BLaER1 treated with 17β-estradiol and CSF1 and Interleukin-3, amounts not matched to agents 10 nM and 100 nM (cell line): ENCODE measurements around the gene HDGF.
A peak's percentile ranks its signal among the peaks of the same experiment; 100 is the strongest.

Experiments used
- H3K27ac ChIP-seq, 11 experiments: shearing (Covaris generic); formaldehyde crosslinking; 2 replicates each; pipeline ENCODE4 v1.8.1; 2022
- H3K27me3 ChIP-seq, 11 experiments: shearing (Covaris generic); formaldehyde crosslinking; 2 replicates each; pipeline ENCODE4 v1.8.1; 2022
- H3K36me3 ChIP-seq, 11 experiments: shearing (Covaris generic); formaldehyde crosslinking; 2 replicates each; pipeline ENCODE4 v1.8.1; 2022
- H3K4me1 ChIP-seq, 10 experiments: shearing (Covaris generic); formaldehyde crosslinking; 2 replicates each; pipeline ENCODE4 v1.8.1; 2022
- H3K4me2 ChIP-seq, 11 experiments: shearing (Covaris generic); formaldehyde crosslinking; 2 replicates each; pipeline ENCODE4 v1.8.1; 2022
- H3K4me3 ChIP-seq, 10 experiments: shearing (Covaris generic); formaldehyde crosslinking; 2 replicates each; pipeline ENCODE4 v1.8.1; 2022
- H3K9ac ChIP-seq, 11 experiments: shearing (Covaris generic); formaldehyde crosslinking; 2 replicates each; pipeline ENCODE4 v1.8.1; 2022
- H3K9me3 ChIP-seq, 11 experiments: shearing (Covaris generic); formaldehyde crosslinking; replicated peaks in 1 of 11; 2 replicates each; pipeline ENCODE4 v1.8.1; 2022
- H4K20me1 ChIP-seq, 11 experiments: shearing (Covaris generic); formaldehyde crosslinking; 2 replicates each; pipeline ENCODE4 v1.8.1; 2022
- Cebpa-rat ChIP-seq, 11 experiments: shearing (Covaris generic); IDR thresholded peaks; 2 replicates each; pipeline ENCODE4 v1.8.1; 2022

Gene HDGF

DNA sequence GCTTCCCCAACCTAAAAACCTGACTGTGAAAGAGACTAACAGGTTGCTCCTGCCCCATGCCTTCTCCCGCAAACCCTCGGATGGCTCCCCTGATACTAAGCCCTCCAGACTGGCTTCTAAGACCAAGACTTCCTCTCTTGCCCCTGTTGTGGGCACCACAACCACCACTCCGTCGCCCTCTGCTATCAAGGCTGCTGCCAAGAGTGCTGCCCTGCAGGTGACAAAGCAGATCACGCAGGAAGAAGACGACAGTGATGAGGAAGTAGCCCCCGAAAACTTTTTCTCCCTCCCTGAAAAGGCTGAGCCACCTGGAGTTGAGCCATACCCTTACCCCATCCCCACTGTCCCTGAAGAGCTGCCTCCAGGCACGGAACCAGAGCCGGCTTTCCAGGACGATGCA, 35.2 kb upstream of the HDGF start:
- Histone ChIP-seq H3K4me1 (peaks cover 28 to 46% (median 38%) of the 10 kb centered on the region in 10 experiments), H3K27me3 (no peaks in the 10 kb centered on the region), H3K27ac (peak overlapping the region in 6 of 11 experiments; percentile 1 to 37 (median 12); a peak in 3 of 22 replicates), H3K4me2 (peak overlapping the region in 8 of 11 experiments; percentile 47 to 68 (median 60); a peak in 11 of 22 replicates), H3K36me3 (peaks cover 85 to 99% (median 96%) of the 10 kb centered on the region in 11 experiments), H3K9ac (no peak overlapping the region), H4K20me1 (peaks cover 20 to 95% (median 79%) of the 10 kb centered on the region in 11 experiments; a peak in 19 of 22 replicates), H3K9me3 (no peaks in the 10 kb centered on the region), H3K4me3 (no peak overlapping the region)
- no peak for TF ChIP-seq Cebpa-rat (IDR thresholded peaks at IDR 0.05)

GRCh38 chr1:156785458-156785857, 34.0 kb upstream of the HDGF start:
- Histone ChIP-seq H3K27ac (peak overlapping the region in 3 of 11 experiments; percentile 23 to 38 (median 26); a peak in 2 of 22 replicates), H4K20me1 (peaks cover 32 to 96% (median 80%) of the 10 kb centered on the region in 11 experiments; a peak in 19 of 22 replicates), H3K9ac (peak overlapping the region in 6 of 11 experiments; percentile 8 to 53 (median 28); a peak in 7 of 22 replicates), H3K27me3 (no peaks in the 10 kb centered on the region), H3K4me1 (peaks cover 28 to 57% (median 41%) of the 10 kb centered on the region in 10 experiments), H3K4me2 (peak overlapping the region; percentile 35 to 68 (median 59); a peak in 21 of 22 replicates), H3K4me3 (no peak overlapping the region), H3K9me3 (no peaks in the 10 kb centered on the region), H3K36me3 (peaks cover 84 to 100% (median 96%) of the 10 kb centered on the region in 11 experiments)
- no peak for TF ChIP-seq Cebpa-rat (IDR thresholded peaks at IDR 0.05)

GRCh38 chr1:156781585-156782186, 30.2 kb upstream of the HDGF start:
- Histone ChIP-seq H3K9me3 (no peaks in the 10 kb centered on the region), H3K27ac (no peak overlapping the region), H4K20me1 (peaks cover 62 to 99% (median 80%) of the 10 kb centered on the region in 11 experiments), H3K4me1 (peaks cover 28 to 64% (median 45%) of the 10 kb centered on the region in 10 experiments), H3K4me2 (peak overlapping the region in 1 of 11 experiments; percentile 10; a peak in 1 of 22 replicates), H3K36me3 (peaks cover 50 to 95% (median 74%) of the 10 kb centered on the region in 11 experiments), H3K9ac (no peak overlapping the region), H3K4me3 (no peak overlapping the region), H3K27me3 (no peaks in the 10 kb centered on the region)
- TF ChIP-seq Cebpa-rat (IDR thresholded peaks at IDR 0.05) = no peak

- peak overlapping the region in 1 of 11 experiments; percentile 15; a peak in 3 of 22 replicates for H3K9ac ChIP-seq
- H3K4me3 ChIP-seq = no peak overlapping the region
- H3K9me3 ChIP-seq = no peaks in the 10 kb centered on the region
- no peaks in the 10 kb centered on the region for H3K27me3 ChIP-seq
- H3K4me2 ChIP-seq = no peak overlapping the region
- H3K4me1 ChIP-seq = peaks cover 19 to 59% (median 28%) of the 10 kb centered on the region in 10 experiments
- peaks cover 28 to 89% (median 58%) of the 10 kb centered on the region in 11 experiments for H3K36me3 ChIP-seq
- TF ChIP-seq Cebpa-rat (IDR thresholded peaks at IDR 0.05) = no peak
- H3K27ac ChIP-seq = no peak overlapping the region
- peaks cover 85 to 100% (median 94%) of the 10 kb centered on the region in 11 experiments for H4K20me1 ChIP-seq
Measured at GRCh38 chr1:156777573-156777972, 26.1 kb upstream of the HDGF start.

- Histone ChIP-seq H3K27ac (no peak overlapping the region), H3K27me3 (no peaks in the 10 kb centered on the region), H3K9me3 (no peaks in the 10 kb centered on the region), H3K4me3 (no peak overlapping the region), H4K20me1 (peaks cover 86 to 100% (median 95%) of the 10 kb centered on the region in 11 experiments), H3K4me2 (0 out of 22 replicates have a peak overlapping the region, but pooled peaks of 2 of the 11 experiments have one; percentile 1 to 6), H3K9ac (peak overlapping the region in 2 of 11 experiments; percentile 15 to 63; a peak in 4 of 22 replicates), H3K4me1 (peaks cover 20 to 64% (median 26%) of the 10 kb centered on the region in 10 experiments), H3K36me3 (peaks cover 25 to 89% (median 58%) of the 10 kb centered on the region in 11 experiments)
- TF ChIP-seq Cebpa-rat (IDR thresholded peaks at IDR 0.05) = no peak
Measured at GRCh38 chr1:156776942-156777341, 25.5 kb upstream of the HDGF start.

DNA sequence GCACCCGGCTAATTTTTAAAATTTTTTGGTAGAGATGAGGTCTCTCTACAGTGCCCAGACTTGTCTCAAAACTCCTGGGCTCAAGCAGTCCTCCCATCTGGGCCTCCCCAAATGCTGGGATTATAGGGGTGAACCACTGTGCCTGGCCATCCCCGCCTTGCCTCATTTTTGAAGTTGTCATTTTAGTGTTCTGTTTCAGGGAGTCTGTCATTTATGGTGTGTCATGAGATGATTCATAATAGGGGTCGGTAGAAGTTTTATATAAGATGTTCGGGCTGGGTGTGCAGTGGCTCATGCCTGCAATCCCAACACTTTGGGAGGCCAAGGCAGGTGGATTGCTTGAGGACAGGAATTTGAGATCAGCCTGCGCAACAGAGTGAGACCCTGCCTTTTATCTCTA, 24.3 kb upstream of the HDGF start:
- H3K36me3 ChIP-seq = peaks cover 27 to 89% (median 58%) of the 10 kb centered on the region in 11 experiments
- no peaks in the 10 kb centered on the region for H3K9me3 ChIP-seq
- H3K9ac ChIP-seq = peak overlapping the region in 3 of 11 experiments; percentile 3 to 63 (median 17); a peak in 4 of 22 replicates
- no peak for TF ChIP-seq Cebpa-rat (IDR thresholded peaks at IDR 0.05)
- H3K4me1 ChIP-seq = peaks cover 28 to 64% (median 34%) of the 10 kb centered on the region in 10 experiments
- no peak overlapping the region for H3K4me3 ChIP-seq
- peak overlapping the region in 1 of 11 experiments; percentile 18; a peak in 1 of 22 replicates for H3K27ac ChIP-seq
- peak overlapping the region in 9 of 11 experiments; percentile 11 to 37 (median 24); a peak in 10 of 22 replicates for H3K4me2 ChIP-seq
- H4K20me1 ChIP-seq = peaks cover 85 to 100% (median 95%) of the 10 kb centered on the region in 11 experiments
- no peaks in the 10 kb centered on the region for H3K27me3 ChIP-seq

- H3K4me2 ChIP-seq = no peak overlapping the region; a peak in 1 of 22 replicates
- no peaks in the 10 kb centered on the region for H3K9me3 ChIP-seq
- H3K36me3 ChIP-seq = peaks cover 30 to 86% (median 59%) of the 10 kb centered on the region in 11 experiments
- H3K27ac ChIP-seq = no peak overlapping the region
- H3K4me3 ChIP-seq = no peak overlapping the region
- no peak for TF ChIP-seq Cebpa-rat (IDR thresholded peaks at IDR 0.05)
- H4K20me1 ChIP-seq = peaks cover 70 to 100% (median 92%) of the 10 kb centered on the region in 11 experiments
- peaks cover 50 to 83% (median 55%) of the 10 kb centered on the region in 10 experiments for H3K4me1 ChIP-seq
- H3K27me3 ChIP-seq = no peaks in the 10 kb centered on the region
- no peak overlapping the region for H3K9ac ChIP-seq
Measured at GRCh38 chr1:156773607-156774006, 22.1 kb upstream of the HDGF start.

DNA sequence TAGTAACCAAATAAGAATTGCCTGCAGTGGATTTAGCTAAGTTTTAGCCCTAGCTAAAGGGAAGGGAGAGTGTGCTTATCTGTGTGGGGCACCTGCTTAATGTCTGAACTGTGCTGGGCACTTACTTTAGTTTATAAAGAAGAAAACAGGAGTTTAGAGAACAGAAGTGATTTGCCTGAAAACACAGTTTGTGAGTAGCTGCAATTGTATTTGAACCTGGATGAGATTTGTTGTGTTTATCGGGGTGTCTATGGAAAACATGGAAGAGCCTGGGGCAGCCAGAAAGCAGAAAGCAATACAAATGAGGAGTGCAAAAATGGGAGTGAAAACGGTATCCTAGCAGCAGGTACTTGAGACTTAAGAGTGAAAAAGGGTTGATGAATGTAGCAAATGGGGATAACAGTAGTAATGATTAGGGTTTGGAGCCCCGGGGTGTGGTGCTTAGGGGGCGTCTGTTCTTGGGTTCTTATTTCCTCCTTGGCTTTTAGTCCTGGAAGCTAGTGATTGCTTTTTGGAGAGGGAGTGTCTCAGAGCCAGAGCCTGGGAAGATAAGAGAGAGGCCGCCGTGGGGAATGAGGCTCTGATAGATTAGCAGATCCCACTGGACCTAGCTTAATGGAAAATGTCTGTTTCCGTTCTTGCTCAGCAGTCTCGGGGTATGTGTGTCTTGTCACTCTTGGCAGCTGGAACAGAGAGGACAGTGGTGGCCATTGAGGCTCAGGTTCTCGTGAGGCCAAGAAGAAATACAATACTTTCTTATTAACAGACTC, 21.4 kb upstream of the HDGF start:
- Histone ChIP-seq H3K4me3 (no peak overlapping the region), H3K27me3 (no peaks in the 10 kb centered on the region), H3K4me1 (peaks cover 50 to 83% (median 58%) of the 10 kb centered on the region in 10 experiments), H3K27ac (no peak overlapping the region), H4K20me1 (peaks cover 63 to 99% (median 90%) of the 10 kb centered on the region in 11 experiments), H3K36me3 (peaks cover 30 to 79% (median 58%) of the 10 kb centered on the region in 11 experiments), H3K4me2 (peak overlapping the region in 2 of 11 experiments; percentile 6 to 96; a peak in 4 of 22 replicates), H3K9me3 (no peaks in the 10 kb centered on the region), H3K9ac (peak overlapping the region in 3 of 11 experiments; percentile 1 to 31 (median 21); a peak in 2 of 22 replicates)
- no peak for TF ChIP-seq Cebpa-rat (IDR thresholded peaks at IDR 0.05)
